Ovary (tissue), 9 donors: ENCODE results near the gene DLG5. TPM values are rescaled to one million over a fixed set of nuclear protein-coding genes. Genes with fewer than 3 reads are reported as not detected.

Experiments used
- DNase-seq, 5 donors: peaks; one replicate each; pipeline ENCODE4 v3.0.0-alpha.2; 2019 to 2020
- H3K27ac ChIP-seq, 2 donors: fragments of 200-600 bp; one replicate each; pipeline versions ENCODE4 v1.5.1 to v1.8.0; 2019 to 2022
- H3K27me3 ChIP-seq: fragments of 200-600 bp; one replicate; pipeline ENCODE4 v1.8.0; 2022
- H3K36me3 ChIP-seq: fragments of 200-600 bp; sonication (generic); one replicate; pipeline ENCODE4 v1.5.1; 2019
- H3K4me1 ChIP-seq: one replicate; pipeline ENCODE4 v1.8.1; 2013; ENCODE audit warnings: mild to moderate bottlenecking, moderate library complexity; ENCODE audit not compliant: insufficient read depth
- H3K4me3 ChIP-seq: fragments of 200-600 bp; sonication (generic); one replicate; pipeline ENCODE4 v1.5.1; 2017
- H3K9me3 ChIP-seq, 2 donors: fragments of 200-600 bp in 1 of 2; sonication (generic) in 1 of 2; one replicate each; pipeline versions ENCODE4 v1.5.1 to v1.8.1; 2013 to 2019; ENCODE audit warnings: mild to moderate bottlenecking in 1 of 2, moderate library complexity in 1 of 2
- CTCF ChIP-seq, 3 donors: fragments of 450-650 bp in 2 of 3; fragments of 200-600 bp in 1 of 3; IDR thresholded peaks; one replicate each; pipeline versions ENCODE4 v1.5.1 to v1.8.0; 2016 to 2022; ENCODE audit warnings: antibody characterized with exemption in 3 of 3, mild to moderate bottlenecking in 1 of 3
- EP300 ChIP-seq: sonication (generic); formaldehyde crosslinking; IDR thresholded peaks from one replicate; pipeline ENCODE4 v1.6.1; 2017; ENCODE audit warnings: antibody characterized with exemption
- POLR2A ChIP-seq: fragments of 450-650 bp; IDR thresholded peaks from one replicate; pipeline ENCODE4 v1.6.1; 2017; ENCODE audit warnings: antibody characterized with exemption, mild to moderate bottlenecking, moderate library complexity
- WGBS, 3 donors: extraction: QIAGEN DNeasy Blood & Tissue Kit in 1 of 3; methylation state at CpG; one replicate each; pipeline versions ENCODE4 v1.1.5 to v1.1.7; 2013 to 2017; 5-methylcytosine and 5-hydroxymethylcytosine counted together
- intact Hi-C, 4 donors: fragments of 100-400 bp; cut with DNase I; formaldehyde crosslinking; loops; one replicate each; pipeline versions ENCODE4 v1.11.0 to v1.15.1; 2022 to 2023
- polyA plus RNA-seq, 2 donors: library from polyadenylated mRNA; stranded (reverse); fragments of 200-250 nt in 1 of 2; fragments of 350-450 nt in 1 of 2; fragmentation: Illumina TruSeq in 1 of 2; extraction: RNeasy Lipid Tissue Mini Kit (QIAGEN cat#74804) in 1 of 2; gene quantifications; one replicate each; pipeline ENCODE4 v1.2.3, GENCODE V29; 2013 to 2014
- total RNA-seq, 7 donors: library from RNA; depleted of rRNA in 2 of 7; stranded (reverse); fragments of >200 nt in 2 of 7; fragmentation: NEBNext Ultra II Directional in 3 of 7; extraction: Animal tissue kit (Norgen Biotek cat#: 25700) in 3 of 7; gene quantifications; one replicate each; pipeline versions ENCODE4 v1.1.0 to v1.2.4, GENCODE V29; 2016 to 2023
- donor health status: DM: no; HTN: no; CAD: no; lungs with moderate emphysema.
- donor health status: DM: no; HTN: no; CAD: no.
- donor health status: Bipolar disorder and iron deficiency.
- donor health status: DM: yes; HTN: yes; CAD: no.
- donor health status: DM: no; HTN: no; CAD: no.
- donor health status: DM: yes; HTN: yes; CAD: no.

The DLG5 gene
- total and polyA plus RNA-seq, 9 donors: 29.1 to 71.9 (median 42.8) TPM

DNA sequence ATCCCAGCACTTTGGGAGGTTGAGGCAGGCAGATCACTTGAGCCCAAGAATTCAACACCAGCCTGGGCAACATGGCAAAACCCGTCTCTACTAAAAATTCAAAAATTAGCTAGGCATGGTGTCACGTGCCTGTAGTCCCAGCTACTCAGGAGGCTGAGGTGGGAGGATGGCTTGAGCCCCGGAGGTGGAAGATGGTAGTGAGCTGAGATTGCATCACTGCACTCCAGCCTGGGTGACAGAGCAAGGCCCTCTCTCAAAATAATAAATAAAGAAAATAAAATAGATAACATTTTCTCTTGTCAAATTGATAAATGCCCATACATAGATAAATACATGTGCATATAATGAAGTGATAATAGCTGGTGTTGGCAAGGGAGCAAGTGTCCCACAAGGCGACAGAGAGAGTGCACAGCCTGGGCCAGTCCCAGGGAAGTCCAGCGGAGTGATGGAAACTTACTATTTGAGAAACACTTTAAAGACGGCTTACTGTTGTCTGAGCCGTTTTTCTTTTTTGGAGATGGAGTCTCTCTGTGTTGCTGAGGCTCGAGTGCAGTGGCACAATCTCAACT, 33.4 kb upstream of the DLG5 start:
- Histone ChIP-seq H3K27ac (no peak overlapping the region), H3K27me3 (no peaks in the 10 kb centered on the region), H3K9me3 (no peaks in the 10 kb centered on the region), H3K4me1 (peaks cover 7% of the 10 kb centered on the region), H3K36me3 (no peaks in the 10 kb centered on the region), H3K4me3 (no peak overlapping the region)
- TF ChIP-seq POLR2A (no peak), CTCF (IDR thresholded peaks at IDR 0.05) (no peak), EP300 (no peak)
- intact Hi-C loops: loop anchor here in 1 of 4 donors (5.0 kb wide), 1 partner anchor 998 kb away; no protein-coding TSS in a partner anchor
- WGBS, 3 donors: 67 to 86% (median 69%) methylated on average over 8 of the region's 8 CpGs
- DNase-seq: no peak

- TF ChIP-seq EP300: no peak
- TF ChIP-seq POLR2A: no peak
- intact Hi-C loops: loop anchor here in 1 of 4 donors (5.0 kb wide), 1 partner anchor 997 kb away; no protein-coding TSS in a partner anchor
- peak in 3 of 5 donors; percentile 30 to 62 (median 50) for DNase-seq
- H3K4me1 ChIP-seq: peaks cover 7% of the 10 kb centered on the region
- H3K9me3 ChIP-seq: no peaks in the 10 kb centered on the region
- no peak overlapping the region for H3K4me3 ChIP-seq
- H3K27ac ChIP-seq: no peak overlapping the region
- no peaks in the 10 kb centered on the region for H3K36me3 ChIP-seq
- 11 to 21% (median 14%) methylated on average over 4 of the region's 4 CpGs for WGBS, 3 donors
- H3K27me3 ChIP-seq: no peaks in the 10 kb centered on the region
Measured at GRCh38 chr10:77959384-77959783, 32.8 kb upstream of the DLG5 start.

- no peaks in the 10 kb centered on the region for H3K9me3 ChIP-seq
- no peak for DNase-seq
- TF ChIP-seq EP300 (no peak), POLR2A (no peak), CTCF (IDR thresholded peaks at IDR 0.05) (no peak)
- no peak overlapping the region for H3K27ac ChIP-seq
- WGBS, 3 donors: 79 to 88% (median 84%) methylated on average over 1 of the region's 1 CpG
- peaks cover 7% of the 10 kb centered on the region for H3K4me1 ChIP-seq
- intact Hi-C loops: loop anchor here in 1 of 4 donors (5.0 kb wide), 1 partner anchor 993 kb away; no protein-coding TSS in a partner anchor
- no peaks in the 10 kb centered on the region for H3K36me3 ChIP-seq
- no peaks in the 10 kb centered on the region for H3K27me3 ChIP-seq
- no peak overlapping the region for H3K4me3 ChIP-seq
Measured at GRCh38 chr10:77955136-77955535, 28.6 kb upstream of the DLG5 start.

- Histone ChIP-seq H3K27ac (no peak overlapping the region), H3K9me3 (no peaks in the 10 kb centered on the region), H3K27me3 (no peaks in the 10 kb centered on the region), H3K36me3 (no peaks in the 10 kb centered on the region), H3K4me1 (no peaks in the 10 kb centered on the region), H3K4me3 (no peak overlapping the region)
- TF ChIP-seq POLR2A (no peak), CTCF (IDR thresholded peaks at IDR 0.05) (no peak), EP300 (no peak)
- WGBS, 3 donors: 35 to 51% (median 41%) methylated on average over 7 of the region's 7 CpGs
- no peak for DNase-seq
- intact Hi-C loops: no loop called here
Measured at GRCh38 chr10:77949167-77949566, 22.6 kb upstream of the DLG5 start.

- DNase-seq: no peak
Measured at GRCh38 chr10:77946084-77946483, 19.5 kb upstream of the DLG5 start.

More at GRCh38 chr10:77946084-77946483, 19.5 kb upstream of the DLG5 start:
- Histone ChIP-seq H3K4me3 (no peak overlapping the region), H3K27me3 (no peaks in the 10 kb centered on the region), H3K9me3 (no peaks in the 10 kb centered on the region), H3K36me3 (no peaks in the 10 kb centered on the region), H3K27ac (no peak overlapping the region), H3K4me1 (no peaks in the 10 kb centered on the region)
- 37 to 51% (median 43%) methylated on average over 2 of the region's 2 CpGs for WGBS, 3 donors
- intact Hi-C loops: no loop called here
- TF ChIP-seq EP300: no peak
- no peak for TF ChIP-seq CTCF (IDR thresholded peaks at IDR 0.05)
- no peak for TF ChIP-seq POLR2A
